ENCODE results near the gene CYP2R1. TPM values are rescaled to one million over a fixed set of nuclear protein-coding genes. Genes with fewer than 3 reads are reported as not detected.

CYP2R1 gene
- 10 to 100 TPM in 1 of 2 donors, 1 to 10 TPM in 1; 9.2 to 14.8 TPM for total RNA-seq
- long read RNA-seq, donor 1, partial matches to known transcripts = 0 of 3 reads
- long read RNA-seq, donor 1, other reads (novel, unspliced or antisense) = 2 of 3 reads
- long read RNA-seq, donor 2, partial matches to known transcripts = 1 of 15 reads
- long read RNA-seq, donor 2, other reads (novel, unspliced or antisense) = 7 of 15 reads

DNA sequence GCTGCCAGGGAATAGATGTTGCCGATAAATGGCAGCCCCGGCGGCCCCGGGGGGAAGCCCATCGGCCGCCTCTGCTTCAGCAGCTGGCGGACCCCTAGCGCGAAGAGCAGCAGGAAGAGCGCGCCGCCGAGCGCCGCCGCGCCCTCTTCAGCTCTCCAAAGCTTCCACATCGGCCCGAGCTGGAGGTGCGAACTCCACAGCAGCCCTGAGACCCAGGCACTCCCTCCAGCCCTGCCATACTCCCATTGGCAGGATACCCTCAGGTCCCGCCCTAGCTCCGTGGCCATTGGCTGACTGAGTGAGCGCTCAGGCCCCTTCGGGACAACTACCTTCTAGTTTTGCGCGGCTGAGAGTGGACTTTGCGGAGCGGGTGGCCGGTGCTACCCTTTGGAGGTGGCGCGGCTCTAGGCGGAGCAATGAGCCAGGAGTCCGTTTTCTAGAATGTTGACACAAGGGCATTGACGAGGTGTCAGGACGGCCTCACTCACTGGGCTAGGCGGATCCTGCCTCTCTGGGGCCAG, at the start of gene CYP2R1:
Gene CYP2R1, minus strand, starts transcription at position 196 of the 521 bp plus-strand sequence. Its CDS starts 26 bp downstream, at position 170.
- intact Hi-C loops (cut with DNase I) = no loop called here
- peak; percentile 98 for DNase-seq (ENCODE audit: low spot score)

DNA sequence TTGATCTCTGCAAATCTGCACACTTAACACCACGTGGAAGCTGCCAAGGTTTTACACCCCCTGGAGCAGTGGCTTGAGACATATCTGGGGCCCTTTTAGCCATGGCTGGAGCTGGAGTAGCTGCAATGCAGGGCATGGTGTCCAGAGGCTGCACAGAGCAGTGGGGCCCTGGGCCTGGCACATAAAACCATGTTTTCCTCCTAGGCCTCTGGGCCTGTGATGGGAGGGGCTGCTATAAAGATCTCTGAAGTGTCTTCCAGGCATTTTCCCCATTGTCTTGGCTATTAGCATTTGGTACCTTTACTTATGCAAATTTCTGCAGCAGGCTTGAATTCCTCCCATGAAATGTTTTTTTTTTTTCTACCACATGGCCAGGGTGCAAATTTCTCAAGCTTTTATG, 46.9 kb upstream of the CYP2R1 start:
- intact Hi-C loops (cut with DNase I) = no loop called here
- DNase-seq (ENCODE audit: low spot score) = no peak

DNA sequence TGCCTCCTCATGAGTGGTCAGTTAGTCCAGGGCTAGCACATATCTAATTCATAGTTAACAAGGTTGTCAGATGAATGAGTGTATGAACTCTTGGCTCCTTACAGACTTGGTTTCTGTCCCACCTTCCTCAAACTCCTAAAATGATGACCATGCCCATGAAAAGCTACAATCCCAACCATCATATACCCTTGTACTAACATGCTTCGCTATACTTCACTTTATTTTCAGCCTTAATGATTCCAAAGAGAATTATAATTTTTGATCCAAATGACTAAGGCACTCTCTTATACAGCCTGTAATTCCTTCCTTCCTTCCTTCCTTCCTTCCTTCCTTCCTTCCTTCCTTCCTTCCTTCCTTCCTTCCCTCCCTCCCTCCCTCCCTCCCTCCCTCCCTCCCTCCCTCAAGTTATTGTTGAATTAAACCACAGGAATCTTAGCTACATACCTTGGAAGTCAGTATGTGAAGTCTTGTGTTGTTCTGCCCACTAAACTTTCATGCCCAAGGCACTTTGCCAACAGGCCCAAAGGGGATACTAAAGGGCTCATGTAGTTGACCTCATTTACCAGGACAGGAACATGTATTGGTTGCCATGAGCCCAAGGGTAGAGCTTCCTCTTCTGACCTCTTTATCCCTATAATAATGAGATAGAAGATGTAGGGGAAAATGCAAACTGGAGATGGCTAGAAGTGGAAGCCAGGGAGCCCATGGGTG, 42.8 kb upstream of the CYP2R1 start:
- intact Hi-C loops (cut with DNase I) = no loop called here
- DNase-seq (ENCODE audit: low spot score) = no peak

DNA sequence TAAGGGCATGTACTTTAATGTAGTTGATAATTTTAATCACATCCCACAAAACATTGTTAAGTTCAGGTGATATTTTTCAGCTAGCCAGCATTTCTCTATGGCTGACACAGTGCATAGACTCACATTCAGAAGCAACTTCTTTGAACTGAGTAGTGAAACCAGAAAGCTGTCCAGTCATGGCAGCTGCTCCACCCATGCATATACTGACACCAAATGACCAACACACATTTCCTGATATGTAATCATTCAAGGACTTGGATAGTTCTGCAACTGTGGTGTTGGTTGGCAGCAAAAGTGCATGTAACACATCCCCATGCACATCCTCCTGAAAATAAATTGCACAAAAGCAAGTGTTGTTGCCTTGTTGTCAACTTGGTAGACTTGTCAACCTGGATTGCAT, 40.4 kb upstream of the CYP2R1 start:
- no peak for DNase-seq (ENCODE audit: low spot score)
- intact Hi-C loops (cut with DNase I) = no loop called here

- intact Hi-C loops (cut with DNase I) = no loop called here
- DNase-seq (ENCODE audit: low spot score) = no peak
These were observed 38.3 kb upstream of the CYP2R1 start for GRCh38 chr11:14930369-14930768.

DNA sequence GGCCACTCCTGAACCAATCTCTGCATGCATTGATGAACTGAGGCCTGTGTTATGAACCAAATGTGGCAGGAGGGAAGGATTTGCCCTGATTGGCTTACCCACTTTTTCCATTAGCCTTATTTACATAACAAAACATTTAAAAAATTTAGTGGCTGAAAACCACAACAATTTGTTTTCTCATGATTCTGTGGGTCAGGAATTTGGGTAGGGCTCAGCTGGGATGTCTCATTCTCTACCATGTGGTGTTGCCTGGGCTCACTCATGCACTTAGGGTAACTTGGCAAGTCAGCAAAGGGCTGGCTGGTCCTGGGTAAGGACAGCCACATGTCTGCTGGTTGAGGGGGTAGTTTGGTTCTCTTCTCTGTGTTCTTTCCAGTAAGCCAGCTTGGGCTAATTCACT, 35.1 kb upstream of the CYP2R1 start:
- no peak for DNase-seq (ENCODE audit: low spot score)
- intact Hi-C loops (cut with DNase I) = no loop called here

- DNase-seq (ENCODE audit: low spot score) = no peak
- intact Hi-C loops (cut with DNase I) = no loop called here
These were observed 32.3 kb upstream of the CYP2R1 start for GRCh38 chr11:14924318-14924717.

DNA sequence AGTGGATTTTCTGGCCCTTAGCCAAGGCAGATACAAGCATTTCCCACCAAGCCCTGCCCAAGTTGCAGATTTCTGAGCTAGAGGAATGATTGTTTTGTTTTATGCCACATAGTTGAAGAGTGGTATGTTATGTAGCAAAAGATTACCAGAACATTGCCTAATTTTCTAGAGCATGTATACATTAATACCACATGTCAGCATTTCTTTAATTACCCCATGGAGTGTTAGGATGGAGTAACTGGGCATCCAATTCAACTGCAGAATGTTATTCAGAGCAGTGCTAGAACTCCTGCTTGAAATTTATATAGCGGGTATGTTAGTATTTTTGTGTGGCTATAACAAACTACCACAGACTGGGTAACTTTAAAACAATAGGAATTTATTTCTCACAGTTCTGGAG, 24.4 kb upstream of the CYP2R1 start:
- intact Hi-C loops (cut with DNase I) = no loop called here
- DNase-seq (ENCODE audit: low spot score) = no peak

GRCh38 chr11:14914536-14914935, 22.5 kb upstream of the CYP2R1 start:
- intact Hi-C loops (cut with DNase I) = no loop called here
- no peak for DNase-seq (ENCODE audit: low spot score)

GRCh38 chr11:14908214-14908880, 16.3 kb upstream of the CYP2R1 start:
- intact Hi-C loops (cut with DNase I) = no loop called here
- DNase-seq (ENCODE audit: low spot score) = no peak

DNA sequence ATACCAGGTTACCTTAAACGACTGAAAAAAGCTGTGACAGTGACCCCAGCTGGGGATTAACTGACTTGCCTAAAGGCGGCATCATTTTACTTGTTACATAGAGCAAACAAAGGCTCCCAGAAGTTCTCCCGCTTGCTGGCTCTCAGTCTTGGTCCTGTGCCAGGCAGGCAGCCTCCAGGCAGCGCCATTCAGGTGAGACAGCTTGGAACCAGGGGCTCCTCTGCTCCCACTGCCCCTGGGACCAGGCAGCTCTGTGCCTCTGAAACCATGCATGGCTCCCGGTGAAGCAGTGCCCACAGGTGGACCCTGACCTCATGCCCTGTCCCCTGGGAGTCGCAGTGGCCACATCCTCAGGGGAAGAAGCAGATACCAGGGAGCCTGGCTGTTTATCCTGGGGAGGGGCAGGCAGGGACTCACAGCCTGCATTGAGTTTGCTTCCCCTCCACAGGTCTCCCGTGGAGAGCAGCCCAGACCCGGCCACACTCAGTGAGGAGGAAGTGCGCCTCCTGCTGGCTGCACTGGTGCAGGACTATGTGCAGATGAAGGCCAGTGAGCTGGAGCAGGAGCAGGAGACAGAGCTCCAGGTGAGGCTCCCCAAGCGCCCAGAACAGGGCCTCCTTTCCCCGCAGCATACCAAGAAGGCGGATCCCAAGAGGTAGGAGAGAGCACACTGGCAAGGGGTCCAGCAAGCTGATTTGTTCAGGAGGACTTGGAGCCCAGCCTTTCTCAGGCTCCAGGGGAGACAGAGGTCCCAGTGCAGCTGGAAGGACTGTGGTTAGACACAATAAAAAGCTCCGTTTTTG, 15.6 kb upstream of the CYP2R1 start:
- peak; percentile 93 for DNase-seq (ENCODE audit: low spot score)

DNA sequence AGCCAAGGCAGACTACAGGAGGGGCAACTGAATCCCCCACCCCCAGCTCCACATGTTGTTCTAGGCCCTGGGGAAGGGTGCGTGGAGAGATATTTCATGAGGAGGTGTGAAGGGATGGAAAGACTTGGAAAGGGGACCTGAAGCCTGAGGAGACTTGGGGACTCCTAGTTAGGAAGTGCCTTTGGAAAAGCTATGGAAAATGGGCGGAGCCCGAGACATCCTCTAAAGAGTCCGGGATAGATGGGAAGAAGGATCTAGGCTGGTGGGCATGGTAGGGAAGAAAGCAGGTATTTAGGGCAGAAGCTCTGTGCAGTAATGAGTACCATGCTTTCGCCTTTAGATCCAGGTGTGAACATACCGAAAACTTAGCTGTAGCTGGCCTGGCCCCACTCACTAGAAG, 15.0 kb upstream of the CYP2R1 start:
- intact Hi-C loops (cut with DNase I) = no loop called here
- DNase-seq (ENCODE audit: low spot score) = no peak

More for the DNA sequence above, 15.6 kb upstream of the CYP2R1 start:
- intact Hi-C loops (cut with DNase I) = no loop called here

DNA sequence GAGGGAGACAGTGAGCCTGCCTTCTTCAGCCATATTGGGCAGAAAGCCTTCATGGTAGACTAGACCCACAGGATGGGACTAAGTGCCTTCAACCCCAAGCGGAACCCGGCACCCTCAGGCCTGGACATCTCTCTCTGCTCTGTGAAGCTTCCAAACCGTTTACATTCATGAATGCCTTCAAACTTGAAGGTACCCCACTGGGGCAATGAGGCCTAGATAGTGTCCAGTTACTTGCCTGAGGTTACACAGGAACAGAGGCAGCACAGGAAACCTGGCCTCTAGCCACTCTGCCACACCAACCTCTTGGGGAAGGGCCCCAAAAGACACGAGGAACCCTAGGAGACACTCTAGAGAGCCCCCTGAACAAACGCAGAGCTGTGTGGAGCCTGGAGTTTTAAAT, 14.5 kb upstream of the CYP2R1 start:
- intact Hi-C loops (cut with DNase I) = no loop called here
- DNase-seq (ENCODE audit: low spot score) = no peak

- intact Hi-C loops (cut with DNase I) = no loop called here
- DNase-seq (ENCODE audit: low spot score) = peak; percentile 81
These were observed 13.3 kb upstream of the CYP2R1 start for GRCh38 chr11:14905104-14906033.

DNA sequence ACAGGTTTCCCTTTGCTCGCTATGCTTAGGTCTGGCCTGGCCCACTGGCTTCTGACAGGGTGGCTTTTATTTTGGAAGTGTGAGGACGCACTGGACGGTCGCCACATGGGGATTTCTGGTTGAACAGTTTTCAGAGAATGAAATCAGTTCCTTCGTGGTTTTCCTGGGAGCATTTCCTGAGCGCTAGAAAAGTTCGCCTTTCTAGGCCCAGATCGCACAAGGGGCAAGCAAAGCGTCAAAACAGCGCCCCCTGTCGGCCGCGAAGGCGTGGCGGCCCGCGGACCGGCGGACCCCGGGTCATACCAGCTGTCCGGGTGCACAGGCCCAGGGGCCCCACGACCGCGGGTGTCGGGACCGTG, 12.7 kb upstream of the CYP2R1 start:
- DNase-seq (ENCODE audit: low spot score) = peak; percentile 96
- intact Hi-C loops (cut with DNase I) = no loop called here

DNA sequence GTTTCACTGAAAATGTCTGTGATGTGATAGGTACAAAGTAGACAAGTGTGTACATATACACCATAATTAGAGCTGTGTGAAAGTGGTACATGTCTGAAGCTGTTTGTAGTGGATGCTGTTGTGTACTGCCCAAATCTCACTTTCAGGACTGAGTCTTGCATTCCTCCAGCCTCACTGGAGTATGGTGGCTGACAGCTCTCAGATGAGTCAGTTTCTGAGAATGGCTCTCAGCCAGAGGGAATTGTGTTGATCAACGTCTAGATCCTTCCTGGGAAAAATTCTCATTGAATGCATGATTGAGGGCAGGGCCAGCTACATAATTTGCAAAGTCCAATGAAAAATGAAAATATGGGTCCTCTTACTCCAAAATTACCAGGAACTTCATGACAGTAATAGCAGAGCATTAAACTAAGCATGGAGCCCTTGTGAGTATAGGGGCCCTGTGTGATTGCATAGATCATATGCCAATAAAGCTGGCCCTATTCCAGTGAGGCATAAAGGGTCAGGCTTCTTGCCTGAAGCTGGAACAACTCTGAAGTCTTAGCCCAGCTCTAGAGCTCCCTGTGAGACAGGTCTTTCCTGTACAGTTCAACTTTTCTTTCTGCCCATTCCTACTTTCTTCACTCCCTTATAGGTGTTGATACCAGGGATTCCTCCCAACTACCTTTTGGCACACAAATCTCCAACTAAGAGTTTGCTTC, 10.8 kb upstream of the CYP2R1 start:
- intact Hi-C loops (cut with DNase I) = no loop called here
- no peak for DNase-seq (ENCODE audit: low spot score)

DNA sequence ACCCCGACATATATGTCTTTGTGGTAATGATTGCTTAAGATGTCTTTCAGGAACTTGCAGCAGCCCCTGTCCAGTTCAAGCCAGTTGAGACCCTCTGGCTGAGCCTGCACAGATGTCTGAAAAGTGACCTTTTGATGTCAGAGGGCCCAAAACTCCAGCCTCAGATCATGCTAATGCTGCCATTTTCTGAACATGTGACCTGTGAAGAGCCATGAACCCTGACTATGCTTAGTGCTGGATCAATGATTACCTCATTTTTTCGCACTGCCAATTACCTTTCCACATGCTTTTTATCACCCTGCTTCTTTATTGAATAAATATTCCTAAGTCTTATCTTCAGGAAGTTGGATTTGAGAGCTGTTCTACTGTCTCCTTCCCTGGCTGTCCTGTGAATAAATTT, 6.9 kb upstream of the CYP2R1 start:
- no peak for DNase-seq (ENCODE audit: low spot score)
- intact Hi-C loops (cut with DNase I) = no loop called here

- no peak for DNase-seq (ENCODE audit: low spot score)
- intact Hi-C loops (cut with DNase I) = no loop called here
These were observed 6.3 kb upstream of the CYP2R1 start for GRCh38 chr11:14898355-14898754.
